ENCODE results near the gene CTCF. TPM values are rescaled to one million over a fixed set of nuclear protein-coding genes. Genes with fewer than 3 reads are reported as not detected.
A peak's percentile ranks its signal among the peaks of the same experiment; 100 is the strongest.

Gene CTCF
- total RNA-seq, 6 experiments from 2014 or later = 22.6 to 31.1 (median 29.4) TPM

GRCh38 chr16:67661101-67661761 lies 98.9 kb downstream of the CTCF start:
- TF ChIP-seq CTCF (IDR thresholded peaks at IDR 0.05) = no peak
- H3K36me3 Mint-ChIP-seq (ENCODE audit: low read depth) = no peaks in the 10 kb centered on the region

GRCh38 chr16:67661886-67662652 lies 99.7 kb downstream of the CTCF start:
- DNase-seq = no peak
- H3K36me3 Mint-ChIP-seq (ENCODE audit: low read depth) = no peaks in the 10 kb centered on the region

More at GRCh38 chr16:67661101-67661761, 98.9 kb downstream of the CTCF start:
- peak overlapping the region; percentile 61; the same call in 1 of the 2 replicates for H3K27ac Mint-ChIP-seq
- H3K27me3 Mint-ChIP-seq (ENCODE audit: insufficient read depth) = 0 out of 2 replicates have a peak, but pooled peaks cover 2% of the 10 kb centered on the region
- H3K9me3 Mint-ChIP-seq = no peaks in the 10 kb centered on the region
- peak; percentile 53 for DNase-seq
- H3K4me3 Mint-ChIP-seq = peak overlapping the region; percentile 85
- H3K4me1 Mint-ChIP-seq (ENCODE audit: low read depth) = peaks cover 17% of the 10 kb centered on the region

GRCh38 chr16:67662653-67663010 lies 100.3 kb downstream of the CTCF start:
- DNase-seq = no peak
- H3K4me3 Mint-ChIP-seq = no peak overlapping the region

More at GRCh38 chr16:67661886-67662652, 99.7 kb downstream of the CTCF start:
- Mint-ChIP-seq H3K27ac (no peak overlapping the region), H3K4me1 (ENCODE audit: low read depth) (peaks cover 19% of the 10 kb centered on the region), H3K9me3 (no peaks in the 10 kb centered on the region), H3K27me3 (ENCODE audit: insufficient read depth) (0 out of 2 replicates have a peak, but pooled peaks cover 2% of the 10 kb centered on the region), H3K4me3 (no peak overlapping the region)
- no peak for TF ChIP-seq CTCF (IDR thresholded peaks at IDR 0.05)

GRCh38 chr16:67663151-67663876 lies 101.0 kb downstream of the CTCF start:
- no peak for DNase-seq
- H3K27ac Mint-ChIP-seq = no peak overlapping the region
- H3K27me3 Mint-ChIP-seq (ENCODE audit: insufficient read depth) = 0 out of 2 replicates have a peak, but pooled peaks cover 2% of the 10 kb centered on the region
- peak; percentile 49 for TF ChIP-seq CTCF (IDR thresholded peaks at IDR 0.05)
- peaks cover 23% of the 10 kb centered on the region for H3K4me1 Mint-ChIP-seq (ENCODE audit: low read depth)
- H3K36me3 Mint-ChIP-seq (ENCODE audit: low read depth) = no peaks in the 10 kb centered on the region
- H3K4me3 Mint-ChIP-seq = no peak overlapping the region
- no peaks in the 10 kb centered on the region for H3K9me3 Mint-ChIP-seq

More at GRCh38 chr16:67662653-67663010, 100.3 kb downstream of the CTCF start:
- no peaks in the 10 kb centered on the region for H3K36me3 Mint-ChIP-seq (ENCODE audit: low read depth)
- no peak for TF ChIP-seq CTCF (IDR thresholded peaks at IDR 0.05)
- 0 out of 2 replicates have a peak, but pooled peaks cover 2% of the 10 kb centered on the region for H3K27me3 Mint-ChIP-seq (ENCODE audit: insufficient read depth)
- peaks cover 23% of the 10 kb centered on the region for H3K4me1 Mint-ChIP-seq (ENCODE audit: low read depth)
- H3K9me3 Mint-ChIP-seq = no peaks in the 10 kb centered on the region
- H3K27ac Mint-ChIP-seq = no peak overlapping the region

GRCh38 chr16:67663877-67664222 lies 101.5 kb downstream of the CTCF start:
- no peak overlapping the region for H3K4me3 Mint-ChIP-seq
- no peaks in the 10 kb centered on the region for H3K36me3 Mint-ChIP-seq (ENCODE audit: low read depth)
- no peak overlapping the region for H3K27ac Mint-ChIP-seq
- no peak for TF ChIP-seq CTCF (IDR thresholded peaks at IDR 0.05)
- peaks cover 6% of the 10 kb centered on the region; the same call in 1 of the 2 replicates for H3K27me3 Mint-ChIP-seq (ENCODE audit: insufficient read depth)
- H3K4me1 Mint-ChIP-seq (ENCODE audit: low read depth) = peaks cover 21% of the 10 kb centered on the region
- DNase-seq = no peak
- H3K9me3 Mint-ChIP-seq = no peaks in the 10 kb centered on the region

All from HFFc6 (cell line).